Endothelial cell of umbilical vein (primary cell): ENCODE results near the gene DYNLT3. TPM values are rescaled to one million over a fixed set of nuclear protein-coding genes. Genes with fewer than 3 reads are reported as not detected.

ENCODE experiments used
- BruUV-seq: library from RNA; stranded (reverse); fragments of 400-500 nt; replicated peaks from 2 replicates; lab custom pipeline; 2021; lab: Mats Ljungman, UMichigan
- CTCF ChIA-PET: fragments of 300-600, 350-600 bp; sonication (Branson Sonifier 250); formaldehyde crosslinking; loops from one replicate; lab custom pipeline; 2021; ENCODE audit warnings: antibody characterized with exemption, inconsistent platforms; lab: Charles Lee
- POLR2A ChIA-PET: fragments of 300-600, 350-600 bp; sonication (Branson Sonifier 250); formaldehyde crosslinking; loops from one replicate; lab custom pipeline; 2021; ENCODE audit warnings: antibody characterized with exemption, inconsistent platforms; lab: Charles Lee
- DNase-seq: peaks from one replicate; pipeline ENCODE4 v3.0.0-alpha.2; 2011; ENCODE audit warnings: low read depth, low spot score
- FAIRE-seq: peaks from 2 replicates; lab custom pipeline; 2011; peaks lifted over from hg19 to GRCh38; lab: Jason Lieb, UNC
- H2AFZ ChIP-seq: 2 replicates; pipeline ENCODE4 v1.6.0; 2012; ENCODE audit warnings: low read depth, low read length, control low read depth, inconsistent platforms
- H3K27ac ChIP-seq: 2 replicates; pipeline ENCODE4 v1.5.1; 2011; ENCODE audit warnings: low read depth, mild to moderate bottlenecking, control low read depth, low read length, moderate library complexity; ENCODE audit not compliant: insufficient read depth
- H3K27me3 ChIP-seq, 2 experiments: 2 replicates each; pipeline versions ENCODE4 v1.6.0 to v1.6.1; 2011; ENCODE audit warnings: low read length in 2 of 2, mixed read lengths in 1 of 2; ENCODE audit not compliant: control insufficient read depth in 2 of 2, insufficient read depth in 2 of 2
- H3K36me3 ChIP-seq, 2 experiments: 2 replicates in 1 of 2; 3 replicates in 1 of 2; pipeline ENCODE4 v1.5.1; 2011; ENCODE audit warnings: low read length in 2 of 2, mild to moderate bottlenecking in 1 of 2, moderate library complexity in 1 of 2; ENCODE audit not compliant: control insufficient read depth in 2 of 2, insufficient read depth in 2 of 2; ENCODE audit errors: extremely low read depth in 1 of 2
- H3K4me1 ChIP-seq: 3 replicates; pipeline ENCODE4 v1.5.1; 2011; ENCODE audit warnings: mild to moderate bottlenecking, low read length; ENCODE audit not compliant: control insufficient read depth, insufficient read depth; ENCODE audit errors: extremely low read depth
- H3K4me2 ChIP-seq: 2 replicates; pipeline ENCODE4 v1.6.1; 2011; ENCODE audit warnings: low read length, control low read depth, mixed read lengths; ENCODE audit not compliant: insufficient read depth
- H3K4me3 ChIP-seq, 3 experiments: fragments of 200-600 bp in 1 of 3; sonication (generic), shearing (Covaris generic) in 1 of 3; replicated peaks in 1 of 3; 2 replicates each; pipeline ENCODE4 v1.5.1; 2011 to 2016; ENCODE audit warnings: control low read depth in 3 of 3, low read length in 3 of 3, mild to moderate bottlenecking in 2 of 3, inconsistent platforms in 1 of 3, low read depth in 1 of 3, moderate library complexity in 1 of 3; ENCODE audit not compliant: insufficient read depth in 1 of 3
- H3K79me2 ChIP-seq: 2 replicates; pipeline ENCODE4 v1.6.0; 2012; ENCODE audit warnings: low read length, inconsistent platforms; ENCODE audit not compliant: control insufficient read depth, insufficient read depth
- H3K9ac ChIP-seq: replicated peaks from 2 replicates; pipeline ENCODE3; 2011; ENCODE audit warnings: low read length, control low read depth; ENCODE audit not compliant: insufficient read depth; ENCODE audit errors: extremely low read depth
- H3K9me1 ChIP-seq: replicated peaks from 3 replicates; pipeline ENCODE4 v1.6.0; 2011; ENCODE audit warnings: mild to moderate bottlenecking, low read length; ENCODE audit not compliant: control insufficient read depth, insufficient read depth; ENCODE audit errors: extremely low read depth
- H3K9me3 ChIP-seq: replicated peaks from 2 replicates; pipeline ENCODE4 v1.5.1; 2012; ENCODE audit warnings: low read length, inconsistent platforms; ENCODE audit not compliant: control insufficient read depth, insufficient read depth
- H4K20me1 ChIP-seq: replicated peaks from 2 replicates; pipeline ENCODE3; 2011; ENCODE audit warnings: mild to moderate bottlenecking, low read length; ENCODE audit not compliant: control insufficient read depth, insufficient read depth; ENCODE audit errors: extremely low read depth
- EZH2 ChIP-seq: IDR thresholded peaks from 2 replicates; pipeline ENCODE4 v1.6.1; 2012; ENCODE audit warnings: borderline replicate concordance, low read depth, mild to moderate bottlenecking, moderate library complexity, low read length, inconsistent platforms; ENCODE audit not compliant: severe bottlenecking
- FOS ChIP-seq: IDR thresholded peaks from 2 replicates; pipeline ENCODE4 v1.6.1; 2011; ENCODE audit warnings: mild to moderate bottlenecking, low read length, moderate library complexity, borderline replicate concordance; ENCODE audit not compliant: insufficient read depth
- MYC ChIP-seq: IDR thresholded peaks from one replicate; pipeline ENCODE4 v1.6.1; 2011; ENCODE audit warnings: mild to moderate bottlenecking, low read depth, low read length
- POLR2A ChIP-seq: IDR thresholded peaks from 2 replicates; pipeline ENCODE4 v1.6.1; 2012; ENCODE audit warnings: low read depth, mild to moderate bottlenecking, control low read depth, low read length
- POLR2AphosphoS5 ChIP-seq: IDR thresholded peaks from 2 replicates; pipeline ENCODE4 v1.6.1; 2012; ENCODE audit warnings: low read depth, mild to moderate bottlenecking, control low read depth, low read length, moderate library complexity; ENCODE audit not compliant: insufficient read depth
- dilution Hi-C: fragments of 300-500 bp; cut with MboI; formaldehyde crosslinking; loops from one replicate; pipeline ENCODE4 v1.15.0; 2019; ENCODE audit warnings: low sequenced_read_pairs; ENCODE audit not compliant: extremely low pct_ligation_motif_present
- intact Hi-C: fragments of 100-400 bp; cut with micrococcal nuclease; formaldehyde crosslinking; loops from one replicate; pipeline ENCODE4 v1.10.0; 2022
- polyA plus RNA-seq, 4 experiments: library from polyadenylated mRNA; depleted of rRNA in 3 of 4; stranded (reverse) in 3 of 4; unstranded in 1 of 4; fragments of >200 nt; gene quantifications; 2 replicates each; pipeline versions ENCODE4 v1.2.1 to v1.2.3, GENCODE V29; 2011 to 2012; ENCODE audit warnings: missing spikeins in 1 of 4
- total RNA-seq: library from RNA; stranded (reverse); gene quantifications from 2 replicates; pipeline ENCODE4 v1.2.3, GENCODE V29; 2021
- TF ChIP-seq, protein P1 (sequence below), 2 donors: IDR thresholded peaks; 1 replicate in 1 of 2; 2 replicates in 1 of 2; pipeline ENCODE4 v1.5.1; 2011; ENCODE audit warnings: low read length in 2 of 2, mild to moderate bottlenecking in 2 of 2, moderate library complexity in 2 of 2, control low read depth in 1 of 2, inconsistent platforms in 1 of 2, low read depth in 1 of 2; ENCODE audit not compliant: insufficient read depth in 1 of 2; ENCODE audit errors: extremely low read depth in 1 of 2
- TF ChIP-seq, protein P2 (sequence below): IDR thresholded peaks from 2 replicates; pipeline ENCODE4 v1.6.1; 2011; ENCODE audit not compliant: insufficient read depth, insufficient read length

Gene DYNLT3
- total and polyA plus RNA-seq, 2 donors (not counting 3 experiments of a cell fraction or from before 2014, with no cell fraction given), result 9.3 to 22.8 TPM

GRCh38 chrX:37834937-37835336 is 12.4 kb downstream of the DYNLT3 start:
- ChIA-PET POLR2A (no interaction called here), CTCF (no interaction called here)
- Histone ChIP-seq H3K36me3 (no peaks in the 10 kb centered on the region), H3K4me2 (no peak overlapping the region), H3K9me1 (no peaks in the 10 kb centered on the region), H3K4me1 (no peaks in the 10 kb centered on the region), H3K27ac (no peak overlapping the region), H2AFZ (no peak overlapping the region), H3K27me3 (no peaks in the 10 kb centered on the region), H3K4me3 (no peak overlapping the region), H3K79me2 (no peaks in the 10 kb centered on the region), H4K20me1 (no peaks in the 10 kb centered on the region), H3K9ac (no peak overlapping the region), H3K9me3 (no peaks in the 10 kb centered on the region)
- no peak for TF ChIP-seq MYC
- no peak for TF ChIP-seq POLR2A
- TF ChIP-seq FOS, result no peak
- no peak for TF ChIP-seq EZH2
- TF ChIP-seq, protein P1, sequence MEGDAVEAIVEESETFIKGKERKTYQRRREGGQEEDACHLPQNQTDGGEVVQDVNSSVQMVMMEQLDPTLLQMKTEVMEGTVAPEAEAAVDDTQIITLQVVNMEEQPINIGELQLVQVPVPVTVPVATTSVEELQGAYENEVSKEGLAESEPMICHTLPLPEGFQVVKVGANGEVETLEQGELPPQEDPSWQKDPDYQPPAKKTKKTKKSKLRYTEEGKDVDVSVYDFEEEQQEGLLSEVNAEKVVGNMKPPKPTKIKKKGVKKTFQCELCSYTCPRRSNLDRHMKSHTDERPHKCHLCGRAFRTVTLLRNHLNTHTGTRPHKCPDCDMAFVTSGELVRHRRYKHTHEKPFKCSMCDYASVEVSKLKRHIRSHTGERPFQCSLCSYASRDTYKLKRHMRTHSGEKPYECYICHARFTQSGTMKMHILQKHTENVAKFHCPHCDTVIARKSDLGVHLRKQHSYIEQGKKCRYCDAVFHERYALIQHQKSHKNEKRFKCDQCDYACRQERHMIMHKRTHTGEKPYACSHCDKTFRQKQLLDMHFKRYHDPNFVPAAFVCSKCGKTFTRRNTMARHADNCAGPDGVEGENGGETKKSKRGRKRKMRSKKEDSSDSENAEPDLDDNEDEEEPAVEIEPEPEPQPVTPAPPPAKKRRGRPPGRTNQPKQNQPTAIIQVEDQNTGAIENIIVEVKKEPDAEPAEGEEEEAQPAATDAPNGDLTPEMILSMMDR (IDR thresholded peaks at IDR 0.05; ENCODE audit: extremely low read depth in 1 of 2, insufficient read depth in 1 of 2, low read depth in 1 of 2, low read length in 2 of 2), result no peak
- no peak for TF ChIP-seq POLR2AphosphoS5
- TF ChIP-seq, protein P2, sequence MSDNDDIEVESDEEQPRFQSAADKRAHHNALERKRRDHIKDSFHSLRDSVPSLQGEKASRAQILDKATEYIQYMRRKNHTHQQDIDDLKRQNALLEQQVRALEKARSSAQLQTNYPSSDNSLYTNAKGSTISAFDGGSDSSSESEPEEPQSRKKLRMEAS, result no peak
- dilution Hi-C loops (no loop called here), intact Hi-C loops (no loop called here)
- BruUV-seq, result no TSS peak
- DNase-seq (no peak), FAIRE-seq (no peak)
